DND-41 (cell line): ENCODE measurements around the gene CCL27.

ENCODE experiments used
- CTCF ChIP-seq: IDR thresholded peaks from 2 replicates; pipeline ENCODE4 v1.5.1; 2012; ENCODE audit warnings: borderline replicate concordance, low read length, moderate library complexity, mild to moderate bottlenecking; ENCODE audit not compliant: poor library complexity, severe bottlenecking; ENCODE audit errors: extremely low read depth
- EZH2 ChIP-seq: IDR thresholded peaks from 3 replicates; pipeline ENCODE4 v1.6.1; 2012; ENCODE audit warnings: borderline replicate concordance, low read depth, mild to moderate bottlenecking, moderate library complexity, low read length, inconsistent platforms; ENCODE audit not compliant: severe bottlenecking

- no peak for TF ChIP-seq CTCF
- no peak for TF ChIP-seq EZH2
These were observed 9.9 kb downstream of the CCL27 start for GRCh38 chr9:34652602-34653000.
